HepG2 (cell line): ENCODE results near the gene JADE2. TPM values are rescaled to one million over a fixed set of nuclear protein-coding genes. Genes with fewer than 3 reads are reported as not detected.

ENCODE experiments used
- ATAC-seq: fragments of 200-7000 bp; cut with Tn5 transposase; 3 replicates; pipeline ENCODE4 v1.9.1; 2020; ENCODE audit warnings: mild to moderate bottlenecking, moderate library complexity
- BruUV-seq: library from RNA; stranded (reverse); fragments of 400-500 nt; replicated peaks from 2 replicates; lab custom pipeline; 2021; lab: Mats Ljungman, UMichigan
- CTCF ChIA-PET: fragments of 300-600 bp; formaldehyde crosslinking; extraction: SDS; loops from one replicate; lab custom pipeline; 2021; ENCODE audit warnings: low total read pairs, inconsistent platforms, low intra/inter-chr PET ratio; lab: Yijun Ruan, JAX
- POLR2A ChIA-PET: fragments of 350-600 bp; sonication (Branson Sonifier 250); formaldehyde crosslinking; loops from one replicate; lab custom pipeline; 2020; ENCODE audit warnings: antibody characterized with exemption, inconsistent platforms; lab: Yijun Ruan, JAX
- DNase-seq: peaks from one replicate; pipeline ENCODE4 v3.0.0-alpha.2; 2015; ENCODE audit warnings: low spot score
- FAIRE-seq: peaks from 3 replicates; lab custom pipeline; 2011; peaks lifted over from hg19 to GRCh38; lab: Jason Lieb, UNC
- H2AFZ ChIP-seq: one replicate; pipeline ENCODE4 v1.6.1; 2011; ENCODE audit warnings: low read length, inconsistent platforms
- H3K27ac ChIP-seq: fragments of 300-600 bp; 3 replicates; pipeline ENCODE4 v1.8.0; 2011; ENCODE audit warnings: mixed run types, mild to moderate bottlenecking, mixed read lengths, low read length, inconsistent platforms; ENCODE audit not compliant: insufficient read depth; ENCODE audit errors: extremely low read length
- H3K27me3 ChIP-seq, 2 experiments: fragments of 200-600 bp in 1 of 2; 2 replicates in 1 of 2; 3 replicates in 1 of 2; pipeline versions ENCODE4 v1.6.0 to v1.8.0; 2011; ENCODE audit warnings: low read length in 2 of 2, mild to moderate bottlenecking in 2 of 2, moderate library complexity in 2 of 2, inconsistent platforms in 1 of 2; ENCODE audit not compliant: insufficient read depth in 2 of 2, control insufficient read depth in 1 of 2
- H3K36me3 ChIP-seq, 2 experiments: fragments of 200-600 bp in 1 of 2; replicated peaks in 1 of 2; 2 replicates in 1 of 2; 3 replicates in 1 of 2; pipeline versions ENCODE4 v1.5.1 to v1.8.0; 2011; ENCODE audit warnings: low read length in 2 of 2, inconsistent platforms in 1 of 2; ENCODE audit not compliant: insufficient read depth in 2 of 2, control insufficient read depth in 1 of 2
- H3K4me1 ChIP-seq: 2 replicates; pipeline ENCODE4 v1.5.1; 2012; ENCODE audit warnings: low read length, inconsistent platforms; ENCODE audit not compliant: insufficient read depth
- H3K4me2 ChIP-seq: 2 replicates; pipeline ENCODE4 v1.6.0; 2011; ENCODE audit warnings: low read depth, low read length, inconsistent platforms
- H3K4me3 ChIP-seq, 3 experiments: fragments of 200-600 bp in 1 of 3; sonication (generic), shearing (Covaris generic) in 1 of 3; replicated peaks in 1 of 3; 2 replicates each; pipeline ENCODE4 v1.5.1; 2011 to 2016; ENCODE audit warnings: low read length in 3 of 3, inconsistent platforms in 2 of 3, low read depth in 2 of 3, mild to moderate bottlenecking in 2 of 3, control low read depth in 1 of 3, mixed read lengths in 1 of 3; ENCODE audit not compliant: insufficient read depth in 1 of 3
- H3K79me2 ChIP-seq: one replicate; pipeline ENCODE4 v1.6.1; 2011; ENCODE audit warnings: low read length, inconsistent platforms; ENCODE audit not compliant: insufficient read depth
- H3K9ac ChIP-seq: 2 replicates; pipeline ENCODE4 v1.6.0; 2011; ENCODE audit warnings: mild to moderate bottlenecking, low read depth, low read length, inconsistent platforms; ENCODE audit not compliant: insufficient read depth
- H3K9me3 ChIP-seq: 2 replicates; pipeline ENCODE4 v1.5.1; 2012; ENCODE audit warnings: mild to moderate bottlenecking, low read length
- H4K20me1 ChIP-seq: 2 replicates; pipeline ENCODE4 v1.6.0; 2011; ENCODE audit warnings: inconsistent platforms, mild to moderate bottlenecking, low read length, moderate library complexity; ENCODE audit not compliant: insufficient read depth
- DMAP1 ChIP-seq: IDR thresholded peaks from 2 replicates; pipeline ENCODE4 v1.6.1; 2016
- KAT7 ChIP-seq: IDR thresholded peaks from 2 replicates; pipeline ENCODE4 v1.6.1; 2018; ENCODE audit warnings: borderline replicate concordance, missing compliant biosample characterization
- MAFF ChIP-seq: IDR thresholded peaks from 2 replicates; pipeline ENCODE4 v1.6.1; 2011; ENCODE audit warnings: low read depth, low read length, improper control_type of control experiment
- MED13 ChIP-seq: sonication (generic); formaldehyde crosslinking; IDR thresholded peaks from 2 replicates; pipeline ENCODE4 v1.5.0; 2020; ENCODE audit warnings: missing genetic modification reagents
- PHF8 ChIP-seq: sonication (generic); formaldehyde crosslinking; IDR thresholded peaks from 2 replicates; pipeline ENCODE4 v1.5.0; 2020; ENCODE audit warnings: missing genetic modification reagents
- REPIN1 ChIP-seq: sonication (generic); formaldehyde crosslinking; IDR thresholded peaks from 2 replicates; pipeline ENCODE4 v1.8.0; 2022; ENCODE audit warnings: missing genetic modification reagents, low read depth, mild to moderate bottlenecking, borderline replicate concordance
- SAP130 ChIP-seq: IDR thresholded peaks from 2 replicates; pipeline ENCODE4 v1.6.1; 2016; ENCODE audit warnings: low read depth
- SMAD9 ChIP-seq: sonication (generic); formaldehyde crosslinking; IDR thresholded peaks from 2 replicates; pipeline ENCODE4 v1.5.1; 2020; ENCODE audit warnings: mild to moderate bottlenecking, missing genetic modification reagents
- ZBTB3 ChIP-seq: sonication (generic); formaldehyde crosslinking; IDR thresholded peaks from 2 replicates; pipeline ENCODE4 v1.4.0; 2020; ENCODE audit warnings: low read depth, mild to moderate bottlenecking, moderate library complexity, missing genetic modification reagents, borderline replicate concordance
- ZBTB7A ChIP-seq: sonication (generic); formaldehyde crosslinking; IDR thresholded peaks from 2 replicates; pipeline ENCODE4 v1.8.0; 2022; ENCODE audit warnings: mild to moderate bottlenecking, missing genetic modification reagents
- ZNF264 ChIP-seq: sonication (generic); formaldehyde crosslinking; IDR thresholded peaks from 2 replicates; pipeline ENCODE4 v1.4.0; 2020; ENCODE audit warnings: missing genetic modification reagents
- ZNF331 ChIP-seq: sonication (generic); formaldehyde crosslinking; IDR thresholded peaks from 2 replicates; pipeline ENCODE4 v1.4.0; 2020; ENCODE audit warnings: missing genetic modification reagents
- ZNF350 ChIP-seq: sonication (generic); formaldehyde crosslinking; IDR thresholded peaks from 2 replicates; pipeline ENCODE4 v1.4.0; 2020; ENCODE audit warnings: mild to moderate bottlenecking, low read depth, missing genetic modification reagents, borderline replicate concordance
- WGBS: methylation state at CpG from one replicate; pipeline ENCODE4 v1.1.6; 2017; ENCODE audit warnings: low lambda C conversion rate; 5-methylcytosine and 5-hydroxymethylcytosine counted together
- in situ Hi-C: cut with HindIII; loops from 2 replicates; pipeline ENCODE4 v1.10.0; 2017; ENCODE audit warnings: low pct_unique_long_range_greater_than_20kb; ENCODE audit not compliant: extremely low pct_ligation_motif_present
- intact Hi-C: fragments of 100-400 bp; cut with micrococcal nuclease; formaldehyde crosslinking; loops from one replicate; pipeline ENCODE4 v1.10.0; 2022; ENCODE audit not compliant: unreplicated experiment
- polyA plus RNA-seq, 8 experiments: library from polyadenylated mRNA; depleted of rRNA in 3 of 8; stranded (reverse) in 7 of 8; unstranded in 1 of 8; fragments of >200 nt; fragmentation: Illumina TruSeq in 4 of 8; extraction: Trizol in 4 of 8; gene quantifications; 2 replicates each; pipeline versions ENCODE4 v1.2.1 to v1.2.3, GENCODE V29; 2011 to 2016; ENCODE audit warnings: low read depth in 4 of 8, missing spikeins in 1 of 8, mixed read lengths in 1 of 8; ENCODE audit not compliant: insufficient read depth in 1 of 8
- total RNA-seq, 5 experiments: library from RNA; depleted of rRNA; stranded (reverse); fragments of >200 nt; fragmentation: Illumina TruSeq; extraction: Trizol; gene quantifications; 2 replicates each; pipeline ENCODE4 v1.2.3, GENCODE V29; 2016; ENCODE audit warnings: low read depth in 1 of 5
- TF ChIP-seq, protein P1 (sequence below): sonication (generic); formaldehyde crosslinking; IDR thresholded peaks from 2 replicates; pipeline ENCODE4 v1.4.0; 2020; ENCODE audit warnings: mild to moderate bottlenecking, missing genetic modification reagents, borderline replicate concordance
- TF ChIP-seq, protein P2 (sequence below): sonication (generic); formaldehyde crosslinking; IDR thresholded peaks from 2 replicates; pipeline ENCODE4 v1.9.0; 2022; ENCODE audit warnings: low read depth, missing genetic modification reagents

The JADE2 gene
- total and polyA plus RNA-seq, 2 of the 13 experiments (the other 11 are each of a cell fraction or from before 2014, with no cell fraction given): 7.5 to 15.1 TPM

DNA sequence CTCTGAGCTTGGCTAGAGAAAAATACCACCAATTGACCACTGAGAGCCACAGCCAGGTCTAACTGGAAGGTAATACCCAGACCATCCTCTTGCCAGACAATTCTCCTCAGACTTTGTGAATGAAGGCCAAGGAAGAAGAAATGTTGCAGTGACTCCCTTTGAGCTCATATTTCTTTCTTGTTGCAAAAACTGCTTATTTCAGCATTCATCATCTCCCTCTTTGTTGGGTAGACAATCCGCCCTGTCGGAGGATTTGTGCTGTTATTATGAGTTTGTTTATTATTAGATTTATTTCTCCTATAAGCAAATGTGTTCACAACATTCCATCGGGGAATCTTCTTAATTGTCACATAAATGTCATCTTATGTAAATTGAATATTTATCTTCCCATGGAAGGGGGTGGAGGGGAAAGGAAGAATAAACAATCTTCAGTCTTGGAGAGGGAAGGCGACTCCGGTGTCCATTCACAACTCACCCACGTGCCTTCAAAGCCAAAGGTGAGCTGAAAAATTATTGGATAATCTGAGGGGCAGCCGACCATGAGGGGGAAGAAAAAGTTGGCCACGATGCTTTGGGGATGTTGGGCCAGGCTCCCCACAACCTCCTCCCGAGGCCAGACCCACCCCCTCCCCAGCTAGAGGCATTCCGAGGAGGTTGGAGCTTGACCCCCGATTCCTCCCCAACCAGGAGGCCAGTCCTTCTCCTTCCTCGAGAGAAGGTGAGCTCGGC is 1.8 kb upstream of the JADE2 start (continued):
- TF ChIP-seq, protein P1, sequence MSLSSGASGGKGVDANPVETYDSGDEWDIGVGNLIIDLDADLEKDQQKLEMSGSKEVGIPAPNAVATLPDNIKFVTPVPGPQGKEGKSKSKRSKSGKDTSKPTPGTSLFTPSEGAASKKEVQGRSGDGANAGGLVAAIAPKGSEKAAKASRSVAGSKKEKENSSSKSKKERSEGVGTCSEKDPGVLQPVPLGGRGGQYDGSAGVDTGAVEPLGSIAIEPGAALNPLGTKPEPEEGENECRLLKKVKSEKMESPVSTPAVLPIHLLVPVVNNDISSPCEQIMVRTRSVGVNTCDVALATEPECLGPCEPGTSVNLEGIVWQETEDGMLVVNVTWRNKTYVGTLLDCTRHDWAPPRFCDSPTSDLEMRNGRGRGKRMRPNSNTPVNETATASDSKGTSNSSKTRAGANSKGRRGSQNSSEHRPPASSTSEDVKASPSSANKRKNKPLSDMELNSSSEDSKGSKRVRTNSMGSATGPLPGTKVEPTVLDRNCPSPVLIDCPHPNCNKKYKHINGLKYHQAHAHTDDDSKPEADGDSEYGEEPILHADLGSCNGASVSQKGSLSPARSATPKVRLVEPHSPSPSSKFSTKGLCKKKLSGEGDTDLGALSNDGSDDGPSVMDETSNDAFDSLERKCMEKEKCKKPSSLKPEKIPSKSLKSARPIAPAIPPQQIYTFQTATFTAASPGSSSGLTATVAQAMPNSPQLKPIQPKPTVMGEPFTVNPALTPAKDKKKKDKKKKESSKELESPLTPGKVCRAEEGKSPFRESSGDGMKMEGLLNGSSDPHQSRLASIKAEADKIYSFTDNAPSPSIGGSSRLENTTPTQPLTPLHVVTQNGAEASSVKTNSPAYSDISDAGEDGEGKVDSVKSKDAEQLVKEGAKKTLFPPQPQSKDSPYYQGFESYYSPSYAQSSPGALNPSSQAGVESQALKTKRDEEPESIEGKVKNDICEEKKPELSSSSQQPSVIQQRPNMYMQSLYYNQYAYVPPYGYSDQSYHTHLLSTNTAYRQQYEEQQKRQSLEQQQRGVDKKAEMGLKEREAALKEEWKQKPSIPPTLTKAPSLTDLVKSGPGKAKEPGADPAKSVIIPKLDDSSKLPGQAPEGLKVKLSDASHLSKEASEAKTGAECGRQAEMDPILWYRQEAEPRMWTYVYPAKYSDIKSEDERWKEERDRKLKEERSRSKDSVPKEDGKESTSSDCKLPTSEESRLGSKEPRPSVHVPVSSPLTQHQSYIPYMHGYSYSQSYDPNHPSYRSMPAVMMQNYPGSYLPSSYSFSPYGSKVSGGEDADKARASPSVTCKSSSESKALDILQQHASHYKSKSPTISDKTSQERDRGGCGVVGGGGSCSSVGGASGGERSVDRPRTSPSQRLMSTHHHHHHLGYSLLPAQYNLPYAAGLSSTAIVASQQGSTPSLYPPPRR (CRISPR knock-in tag): 0 out of 2 replicates have a peak, but pooled peaks have one; percentile 6
- no peak for TF ChIP-seq ZBTB3 (CRISPR knock-in tag)
- TF ChIP-seq MED13 (CRISPR knock-in tag): peak; percentile 20; the same call in 1 of the 2 replicates
- peak; percentile 66 for TF ChIP-seq MAFF
- TF ChIP-seq, all 625 proteins: peak for 7

DNA sequence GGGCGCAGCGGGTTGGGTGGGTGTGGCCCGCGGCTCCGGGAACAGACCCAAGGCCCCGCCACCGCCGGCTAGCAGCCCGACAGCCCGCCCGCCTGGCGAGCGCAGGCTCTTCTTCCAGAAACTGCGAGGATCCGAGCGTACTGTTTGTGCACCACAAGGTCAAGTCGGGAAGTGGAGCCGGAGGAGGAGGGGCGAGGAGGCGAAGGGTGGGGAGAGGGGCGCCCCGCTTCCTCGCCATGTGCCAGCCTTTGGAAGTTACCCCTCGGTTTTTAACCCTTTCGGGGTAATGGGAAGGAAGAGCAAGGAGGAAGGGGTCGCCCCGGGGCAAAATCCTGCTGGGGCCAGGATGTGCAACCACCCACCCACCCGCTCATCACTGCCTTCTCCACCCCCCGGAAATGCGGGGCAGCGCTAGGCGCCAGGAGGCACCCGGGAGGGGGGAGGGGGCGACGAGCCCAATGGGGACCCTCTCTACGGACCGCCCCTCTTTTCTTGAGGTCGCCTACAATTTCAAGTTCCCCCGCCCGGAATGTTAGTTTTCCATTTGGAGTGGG is 1.1 kb upstream of the JADE2 start:
- Histone ChIP-seq H3K4me3 (peak overlapping the region; percentile 85 to 98 (median 86)), H3K4me1 (peaks cover 31% of the 10 kb centered on the region), H3K36me3 (no peaks in the 10 kb centered on the region), H3K27me3 (no peaks in the 10 kb centered on the region; a peak in 1 of 5 replicates), H3K27ac (peak overlapping the region; percentile 69), H4K20me1 (no peaks in the 10 kb centered on the region), H3K9me3 (no peaks in the 10 kb centered on the region), H3K79me2 (peaks cover 16% of the 10 kb centered on the region), H3K4me2 (peak overlapping the region; percentile 90), H3K9ac (peak overlapping the region; percentile 80), H2AFZ (no peak overlapping the region)
- POLR2A ChIA-PET: interaction anchor here (0.6 to 6.9 kb wide), 9 partner anchors 9 to 470 kb away, joined by 3 to 109 read pairs (median 48); partner anchors contain the start of gene CDKN2AIPNL
- 0% methylated on average over 12 of the region's 40 CpGs for WGBS
- in situ Hi-C loops (no loop called here), intact Hi-C loops (loop anchor here (2.0 kb wide), 1 partner anchor 88 kb away; no protein-coding TSS in a partner anchor)
- DNase-seq: no peak
- CTCF ChIA-PET: no interaction called here
- BruUV-seq: no TSS peak
- FAIRE-seq: no peak
- no peak for ATAC-seq
- TF ChIP-seq, protein P2, sequence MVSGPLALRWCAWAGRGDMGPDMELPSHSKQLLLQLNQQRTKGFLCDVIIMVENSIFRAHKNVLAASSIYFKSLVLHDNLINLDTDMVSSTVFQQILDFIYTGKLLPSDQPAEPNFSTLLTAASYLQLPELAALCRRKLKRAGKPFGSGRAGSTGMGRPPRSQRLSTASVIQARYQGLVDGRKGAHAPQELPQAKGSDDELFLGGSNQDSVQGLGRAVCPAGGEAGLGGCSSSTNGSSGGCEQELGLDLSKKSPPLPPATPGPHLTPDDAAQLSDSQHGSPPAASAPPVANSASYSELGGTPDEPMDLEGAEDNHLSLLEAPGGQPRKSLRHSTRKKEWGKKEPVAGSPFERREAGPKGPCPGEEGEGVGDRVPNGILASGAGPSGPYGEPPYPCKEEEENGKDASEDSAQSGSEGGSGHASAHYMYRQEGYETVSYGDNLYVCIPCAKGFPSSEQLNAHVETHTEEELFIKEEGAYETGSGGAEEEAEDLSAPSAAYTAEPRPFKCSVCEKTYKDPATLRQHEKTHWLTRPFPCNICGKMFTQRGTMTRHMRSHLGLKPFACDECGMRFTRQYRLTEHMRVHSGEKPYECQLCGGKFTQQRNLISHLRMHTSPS (CRISPR knock-in tag): peak; percentile 45; the same call in 1 of the 2 replicates
- TF ChIP-seq ZBTB7A (CRISPR knock-in tag): peak; percentile 52; the same call in 1 of the 2 replicates
- TF ChIP-seq ZNF331 (CRISPR knock-in tag): no peak
- peak; percentile 14; the same call in 1 of the 2 replicates for TF ChIP-seq PHF8 (CRISPR knock-in tag)
- no peak; the same call in 1 of the 2 replicates for TF ChIP-seq DMAP1 (CRISPR knock-in tag)
- TF ChIP-seq KAT7: no peak
- no peak for TF ChIP-seq ZNF264
- TF ChIP-seq SMAD9 (CRISPR knock-in tag): no peak
- TF ChIP-seq ZNF350 (CRISPR knock-in tag): peak; percentile 50
- peak; percentile 4; the same call in 1 of the 2 replicates for TF ChIP-seq REPIN1 (CRISPR knock-in tag)
- peak; percentile 38 for TF ChIP-seq SAP130 (CRISPR knock-in tag)
